Stimulated activated CD4-positive, alpha-beta T cell treated with anti-CD3 and anti-CD28 coated beads, Interleukin-12 subunit alpha, Interleukin-12 subunit beta, amount 100 ng/mL, for 24 hours (primary cell): ENCODE results near the gene DEFB110.

Experiments used
- DNase-seq, 2 experiments: peaks; one replicate each; pipeline ENCODE4 v3.0.0-alpha.2; 2020; ENCODE audit warnings: low read depth in 2 of 2

Gene DEFB110

GRCh38 chr6:50021894-50022293 is at the start of gene DEFB110:
Gene DEFB110, minus strand, starts transcription at chr6:50021994. Its CDS starts 59 bp downstream, at chr6:50021935.
- no peak for DNase-seq

DNA sequence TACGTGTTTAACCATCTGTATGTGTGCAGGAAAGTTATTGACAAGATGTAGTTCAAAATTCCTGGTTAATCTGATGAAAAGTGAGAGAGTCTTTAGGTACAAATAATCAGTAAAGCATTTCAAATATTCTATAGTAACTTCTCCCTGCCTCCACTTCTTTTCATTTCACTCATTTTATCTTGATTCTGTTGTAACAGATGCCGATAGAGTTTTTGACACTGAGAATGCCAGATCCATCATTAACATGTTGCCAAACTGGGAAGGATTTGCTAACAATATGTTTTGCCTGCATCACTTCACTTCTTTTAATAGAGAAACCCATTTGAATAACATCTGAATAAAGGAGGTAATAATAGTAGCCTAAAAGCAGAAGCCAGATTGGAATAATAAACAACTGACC is 48.3 kb upstream of the DEFB110 start:
- DNase-seq, result no peak

GRCh38 chr6:50062051-50062450 is 40.3 kb upstream of the DEFB110 start:
- DNase-seq, result no peak

- no peak for DNase-seq
Measured at GRCh38 chr6:50056242-50056641, 34.4 kb upstream of the DEFB110 start.

DNA sequence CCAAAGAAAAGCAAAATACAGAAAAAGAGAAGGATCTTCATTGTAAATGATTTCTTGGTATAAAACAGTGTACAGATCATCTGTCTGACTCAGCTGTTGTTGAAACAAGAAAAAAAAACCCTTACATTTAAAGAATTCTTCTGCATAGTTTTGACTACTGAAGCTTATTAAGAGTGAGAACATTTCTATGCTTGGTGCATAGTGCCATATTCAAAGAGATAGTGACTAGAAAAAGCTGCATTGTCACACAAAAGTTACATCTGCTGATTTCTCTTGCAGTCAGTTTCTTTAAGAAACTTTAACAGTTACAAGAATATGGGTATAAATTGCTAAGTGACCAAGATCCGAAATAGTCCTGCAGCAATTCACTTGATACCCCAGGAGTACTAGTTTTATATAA is 28.0 kb upstream of the DEFB110 start, which contains the start of gene DEFB112:
TSS of gene DEFB112 (minus strand) at position 101 of the 400 bp plus-strand sequence. CDS start at position 41, 60 bp downstream.
- no peak for DNase-seq

GRCh38 chr6:50047026-50047425 is 25.2 kb upstream of the DEFB110 start:
- no peak for DNase-seq

- DNase-seq, result no peak
Measured at GRCh38 chr6:50030777-50031562, 9.2 kb upstream of the DEFB110 start.

DNA sequence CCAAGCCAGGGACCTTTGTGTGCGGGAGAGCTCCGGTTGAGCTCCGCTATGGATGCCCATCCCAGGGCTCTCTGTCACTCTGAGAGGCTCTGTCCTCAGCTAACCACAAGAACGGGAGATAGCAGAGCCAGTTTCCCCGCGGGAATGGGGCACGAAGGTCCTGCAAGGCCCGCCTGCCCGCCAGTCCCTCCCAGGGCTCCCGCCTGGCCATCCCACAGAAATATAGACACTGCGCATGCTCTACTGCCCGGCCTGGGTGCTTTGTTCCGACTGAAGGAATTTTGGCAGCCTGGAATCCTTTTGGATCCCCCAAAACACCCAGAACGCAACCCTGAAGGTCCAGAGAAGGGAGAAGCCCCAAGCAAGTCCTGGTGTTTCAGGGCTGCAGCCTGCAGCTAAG is 8.6 kb upstream of the DEFB110 start:
- no peak for DNase-seq

DNA sequence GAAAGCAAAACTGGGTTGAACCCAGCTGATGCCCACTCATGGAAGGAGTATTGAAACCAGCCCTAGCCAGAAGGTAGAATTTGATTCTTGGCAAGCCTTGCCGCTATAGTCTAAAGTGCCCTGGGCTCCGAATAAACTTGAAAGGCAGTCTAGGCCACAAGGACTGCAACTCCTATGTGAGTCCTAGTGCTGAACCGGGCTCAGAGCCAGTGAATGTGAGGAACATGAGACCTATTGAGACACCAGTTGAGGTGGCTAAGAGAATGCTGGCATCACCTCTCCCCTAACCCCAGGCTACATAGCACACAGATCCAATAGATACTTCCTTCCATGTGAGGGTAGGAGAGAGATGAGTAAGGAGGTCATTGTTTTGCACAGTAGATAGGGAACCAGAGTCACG is 3.5 kb upstream of the DEFB110 start:
- no peak for DNase-seq

DNA sequence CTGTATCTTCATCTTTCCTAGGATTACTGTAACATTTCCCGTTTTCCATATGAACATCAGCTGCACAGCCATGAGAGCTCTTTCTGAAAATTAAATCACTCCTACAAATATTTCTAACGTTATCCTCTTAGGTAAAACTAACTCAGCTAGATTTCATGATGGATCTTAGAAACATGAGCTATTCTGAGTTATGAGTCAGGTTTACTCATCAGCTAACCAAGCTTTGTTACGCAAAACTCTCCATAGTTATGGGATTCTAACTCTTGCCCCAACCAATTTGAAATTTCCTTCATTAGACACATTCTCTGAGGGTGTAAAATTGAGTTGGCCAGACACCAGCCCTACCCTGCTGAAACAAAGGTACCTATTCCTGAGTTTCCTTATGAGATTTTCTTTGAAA is 14.0 kb downstream of the DEFB110 start:
- DNase-seq, result no peak

DNA sequence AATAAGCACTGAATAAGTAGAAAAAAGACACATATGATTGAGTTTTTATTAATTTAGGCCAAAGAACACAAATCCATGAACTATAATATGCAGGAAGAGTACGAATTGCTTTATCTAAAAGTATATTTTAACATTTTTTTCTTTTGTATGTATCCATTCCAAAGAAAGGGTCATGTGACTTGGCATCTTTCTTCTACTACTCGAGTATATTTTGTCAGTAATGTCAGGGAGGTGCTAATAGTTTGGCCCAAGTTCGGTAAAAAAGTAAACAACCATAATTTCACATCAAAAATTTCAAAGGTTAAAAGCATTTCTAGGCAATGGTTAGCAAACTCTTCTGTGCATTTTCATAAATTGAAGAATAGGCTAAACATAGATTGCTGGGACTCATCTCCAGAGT is 18.7 kb downstream of the DEFB110 start:
- DNase-seq, result no peak

- no peak for DNase-seq
Measured at GRCh38 chr6:49995278-49995677, 26.5 kb downstream of the DEFB110 start.

- DNase-seq, result no peak
Measured at GRCh38 chr6:49988900-49989299, 32.9 kb downstream of the DEFB110 start.

DNA sequence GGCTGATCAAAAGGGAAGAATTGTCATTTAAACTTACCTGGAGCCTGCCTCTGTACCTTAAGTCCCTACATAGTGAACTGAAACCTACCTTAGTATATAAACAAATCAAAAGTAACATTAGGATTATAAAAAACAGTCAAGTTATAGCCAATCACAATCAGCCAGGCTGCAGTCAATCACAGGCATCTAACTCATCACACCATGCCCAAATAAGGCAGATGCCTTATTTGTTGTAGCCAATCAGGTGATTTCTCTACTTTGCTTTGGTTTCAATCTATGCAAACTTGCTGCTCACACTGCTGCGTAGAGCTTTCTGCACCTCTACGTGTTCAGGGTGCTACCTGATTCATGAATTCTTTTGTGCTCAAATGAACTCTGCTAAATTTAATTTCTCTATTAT is 34.0 kb downstream of the DEFB110 start:
- no peak for DNase-seq

DNA sequence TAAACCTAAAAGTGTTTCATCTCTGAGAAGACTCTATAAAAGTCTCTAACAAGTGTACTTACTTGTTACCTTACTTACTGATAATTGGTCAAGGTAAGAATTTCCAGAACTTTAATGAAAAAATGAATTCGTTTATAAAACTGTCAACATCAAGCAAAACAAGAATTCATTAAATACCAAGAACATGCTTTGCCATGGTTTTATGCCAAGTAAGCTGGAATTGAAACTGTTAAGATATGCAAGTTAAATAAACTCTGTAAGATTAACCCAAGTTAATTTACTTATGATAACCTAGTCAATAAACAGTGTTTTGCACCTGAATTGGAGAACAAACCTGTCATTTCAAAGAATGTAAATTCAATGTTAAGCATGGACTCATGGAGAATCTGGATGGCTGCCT is 35.2 kb downstream of the DEFB110 start:
- no peak for DNase-seq

DNA sequence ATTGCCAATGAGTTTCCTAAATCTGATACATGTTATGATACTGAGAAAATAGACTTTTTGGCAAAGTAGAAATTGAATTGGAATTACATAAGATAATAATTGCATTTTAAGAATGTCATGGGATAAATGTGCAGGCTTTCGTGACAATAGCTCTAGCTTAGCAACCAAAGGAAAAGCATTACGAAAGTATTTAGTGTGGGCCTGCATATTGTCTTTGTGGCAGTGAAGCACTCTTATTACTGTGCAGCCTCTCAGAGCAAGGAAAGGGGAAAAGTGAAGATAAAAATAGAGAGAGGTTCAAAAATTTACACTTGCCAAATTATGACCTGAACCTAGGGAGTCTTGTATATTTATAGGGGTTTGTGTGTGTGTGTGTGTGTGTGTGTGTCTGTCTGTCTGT is 39.7 kb downstream of the DEFB110 start:
- DNase-seq, result no peak

DNA sequence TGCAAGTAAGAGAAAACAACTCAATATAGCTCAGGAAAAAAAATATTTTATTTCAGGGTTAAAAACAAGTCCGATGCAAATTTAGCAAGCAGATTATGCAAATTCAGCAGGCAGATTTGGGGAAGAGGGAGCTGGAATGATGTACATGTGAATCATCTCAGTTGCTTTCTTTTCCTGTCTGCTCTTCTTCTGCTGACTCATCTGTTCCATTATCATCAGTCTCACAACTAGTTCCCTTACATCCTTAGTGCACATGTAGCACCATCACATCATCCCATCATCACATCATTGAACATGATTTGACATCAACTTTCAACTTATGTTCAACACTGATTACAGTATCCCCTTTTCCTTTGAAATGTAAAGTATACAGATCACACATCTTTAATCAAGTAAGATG is 40.9 kb downstream of the DEFB110 start:
- DNase-seq, result no peak

DNA sequence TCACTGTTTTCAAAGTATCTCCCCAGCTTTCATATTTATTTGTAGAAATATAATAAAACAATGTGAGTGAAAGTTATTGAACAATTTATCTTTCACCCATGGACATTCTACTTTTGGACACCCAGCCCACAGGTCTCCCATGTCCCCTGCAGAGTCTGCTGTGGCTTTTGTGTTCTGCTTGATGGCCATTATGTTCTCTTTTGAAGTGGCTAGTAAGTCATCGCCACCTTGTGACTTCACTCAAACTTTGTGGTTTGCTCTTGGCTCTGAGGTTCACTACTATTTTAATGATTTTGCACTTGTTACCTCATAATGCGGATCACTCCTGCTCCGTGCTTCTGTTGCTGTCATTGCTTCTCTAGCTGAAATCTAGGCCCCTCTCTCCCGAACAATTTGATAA is 42.2 kb downstream of the DEFB110 start:
- DNase-seq, result no peak

DNA sequence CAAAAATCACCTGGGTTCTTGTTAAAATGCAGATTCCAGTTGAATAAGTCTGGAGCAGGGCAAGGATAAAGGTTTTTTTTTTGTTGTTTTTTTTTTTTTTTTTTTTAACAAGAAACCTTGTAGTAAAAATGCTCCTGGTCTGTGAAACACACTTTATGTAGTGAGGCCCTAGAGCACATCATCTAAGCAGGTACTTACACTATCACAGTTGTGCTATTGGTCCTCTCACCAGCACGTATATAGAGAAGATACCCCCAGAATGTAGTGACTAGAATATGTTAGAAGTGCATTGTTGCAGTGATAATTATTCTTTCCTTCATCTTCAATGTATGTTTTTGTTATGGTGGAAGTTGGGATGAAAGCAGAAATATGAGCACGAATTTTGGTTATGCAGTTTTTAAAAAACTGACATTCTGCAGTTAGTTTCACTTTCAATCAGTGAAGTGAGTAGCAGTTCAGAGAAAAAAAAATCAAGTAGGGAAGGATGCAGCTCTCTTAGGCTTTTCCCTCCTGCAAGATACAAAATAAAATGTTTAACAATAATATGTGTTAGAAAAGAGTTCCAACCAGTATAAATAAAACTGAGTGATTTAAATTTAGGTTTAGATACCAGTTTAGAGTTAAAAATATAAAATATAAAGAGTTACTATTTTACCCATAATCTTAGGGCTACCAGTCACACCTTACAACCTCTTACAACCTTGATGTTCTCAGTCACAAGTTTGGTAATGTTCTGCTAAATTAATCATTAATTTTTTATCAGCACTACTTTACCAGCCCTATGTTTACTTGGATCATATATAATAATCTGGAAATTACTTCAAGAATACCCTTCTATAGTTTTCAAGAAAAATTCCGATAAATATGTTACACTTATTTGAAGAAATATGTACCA is 43.2 kb downstream of the DEFB110 start:
- DNase-seq, result no peak

- DNase-seq, result no peak
Measured at GRCh38 chr6:49969605-49970004, 52.2 kb downstream of the DEFB110 start, which contains the start of gene DEFB113. Gene DEFB113, minus strand, starts transcription at chr6:49969625. Its CDS starts 0 bp downstream, at chr6:49969625.
